Esophagus (tissue), 2 donors: Measurements from ENCODE around the gene GXYLT2. TPM values are rescaled to one million over a fixed set of nuclear protein-coding genes. Genes with fewer than 3 reads are reported as not detected.

Experiments
- H3K27ac ChIP-seq, 2 donors: one replicate each; pipeline ENCODE4 v1.5.1; 2013; ENCODE audit warnings: low read depth in 2 of 2, mild to moderate bottlenecking in 2 of 2, inconsistent platforms in 1 of 2, low read length in 1 of 2, moderate library complexity in 1 of 2
- H3K27me3 ChIP-seq, 2 donors: one replicate each; pipeline ENCODE4 v1.6.1; 2013; ENCODE audit warnings: low read length in 2 of 2, control low read depth in 1 of 2, mild to moderate bottlenecking in 1 of 2; ENCODE audit not compliant: insufficient read depth in 2 of 2, control insufficient read depth in 1 of 2
- H3K36me3 ChIP-seq, 2 donors: one replicate each; pipeline ENCODE4 v1.6.1; 2013; ENCODE audit warnings: low read length in 1 of 2; ENCODE audit not compliant: control insufficient read depth in 2 of 2, insufficient read depth in 2 of 2
- H3K4me1 ChIP-seq, 2 donors: one replicate each; pipeline ENCODE4 v1.6.1; 2013; ENCODE audit warnings: low read length in 1 of 2; ENCODE audit not compliant: control insufficient read depth in 2 of 2, insufficient read depth in 2 of 2
- H3K4me3 ChIP-seq, 2 donors: one replicate each; pipeline ENCODE4 v1.5.1; 2013; ENCODE audit warnings: low read length in 2 of 2, mild to moderate bottlenecking in 2 of 2, low read depth in 1 of 2, moderate library complexity in 1 of 2
- H3K9me3 ChIP-seq, 2 donors: one replicate each; pipeline ENCODE4 v1.6.1; 2013; ENCODE audit warnings: mild to moderate bottlenecking in 2 of 2, low read depth in 1 of 2, low read length in 1 of 2, moderate library complexity in 1 of 2; ENCODE audit not compliant: control insufficient read depth in 2 of 2, insufficient read depth in 1 of 2
- WGBS, 2 donors: extraction: QIAGEN DNeasy Blood & Tissue Kit; methylation state at CpG; one replicate each; pipeline ENCODE4 v1.1.7; 2013; 5-methylcytosine and 5-hydroxymethylcytosine counted together
- polyA plus RNA-seq, 2 donors: library from polyadenylated mRNA; stranded (reverse); fragments of 200-250 nt; gene quantifications; one replicate each; pipeline ENCODE4 v1.2.3, GENCODE V29; 2013
- donor health status: healthy with polysubstance abuse.
- donor health status: Bipolar disorder and iron deficiency.

GXYLT2 gene
- polyA plus RNA-seq, 2 donors, result 0.24 to 0.37 TPM

- 87 to 91% methylated on average over 6 of the region's 6 CpGs for WGBS, 2 donors
- peaks cover 0 to 3% of the 10 kb centered on the region in 2 donors for H3K27me3 ChIP-seq
- no peaks in the 10 kb centered on the region for H3K36me3 ChIP-seq
- H3K4me1 ChIP-seq, result peaks cover 0 to 4% of the 10 kb centered on the region in 2 donors
- H3K9me3 ChIP-seq, result no peaks in the 10 kb centered on the region
- H3K4me3 ChIP-seq, result no peak overlapping the region
- H3K27ac ChIP-seq, result no peak overlapping the region
Observed at GRCh38 chr3:72906154-72906553, 18.3 kb downstream of the GXYLT2 start.

GRCh38 chr3:72907131-72907711 is 19.4 kb downstream of the GXYLT2 start:
- 31 to 51% methylated on average over 4 of the region's 4 CpGs for WGBS, 2 donors
- Histone ChIP-seq H3K36me3 (no peaks in the 10 kb centered on the region), H3K27me3 (peaks cover 0 to 3% of the 10 kb centered on the region in 2 donors), H3K27ac (peak overlapping the region in 1 of 2 donors; percentile 29), H3K9me3 (no peaks in the 10 kb centered on the region), H3K4me1 (peaks cover 0 to 4% of the 10 kb centered on the region in 2 donors), H3K4me3 (no peak overlapping the region)

- no peaks in the 10 kb centered on the region for H3K9me3 ChIP-seq
- peaks cover 0 to 3% of the 10 kb centered on the region in 2 donors for H3K27me3 ChIP-seq
- peaks cover 0 to 4% of the 10 kb centered on the region in 2 donors for H3K4me1 ChIP-seq
- H3K27ac ChIP-seq, result peak overlapping the region in 1 of 2 donors; percentile 67
- WGBS, 2 donors, result 37 to 51% methylated on average over 14 of the region's 14 CpGs
- no peaks in the 10 kb centered on the region for H3K36me3 ChIP-seq
- no peak overlapping the region for H3K4me3 ChIP-seq
Observed at GRCh38 chr3:72907731-72908620, 20.1 kb downstream of the GXYLT2 start.

- H3K27ac ChIP-seq, result no peak overlapping the region
- H3K27me3 ChIP-seq, result no peaks in the 10 kb centered on the region
- H3K9me3 ChIP-seq, result no peaks in the 10 kb centered on the region
- H3K4me1 ChIP-seq, result peaks cover 0 to 4% of the 10 kb centered on the region in 2 donors
- no peaks in the 10 kb centered on the region for H3K36me3 ChIP-seq
- 84 to 95% methylated on average over 3 of the region's 3 CpGs for WGBS, 2 donors
- no peak overlapping the region for H3K4me3 ChIP-seq
Observed at GRCh38 chr3:72909591-72909990, 21.7 kb downstream of the GXYLT2 start.

GRCh38 chr3:72912532-72912931 is 24.7 kb downstream of the GXYLT2 start:
- Histone ChIP-seq H3K4me3 (no peak overlapping the region), H3K9me3 (no peaks in the 10 kb centered on the region), H3K27me3 (no peaks in the 10 kb centered on the region), H3K4me1 (peaks cover 0 to 4% of the 10 kb centered on the region in 2 donors), H3K27ac (no peak overlapping the region), H3K36me3 (no peaks in the 10 kb centered on the region)
- 62 to 66% methylated on average over 2 of the region's 2 CpGs for WGBS, 2 donors

DNA sequence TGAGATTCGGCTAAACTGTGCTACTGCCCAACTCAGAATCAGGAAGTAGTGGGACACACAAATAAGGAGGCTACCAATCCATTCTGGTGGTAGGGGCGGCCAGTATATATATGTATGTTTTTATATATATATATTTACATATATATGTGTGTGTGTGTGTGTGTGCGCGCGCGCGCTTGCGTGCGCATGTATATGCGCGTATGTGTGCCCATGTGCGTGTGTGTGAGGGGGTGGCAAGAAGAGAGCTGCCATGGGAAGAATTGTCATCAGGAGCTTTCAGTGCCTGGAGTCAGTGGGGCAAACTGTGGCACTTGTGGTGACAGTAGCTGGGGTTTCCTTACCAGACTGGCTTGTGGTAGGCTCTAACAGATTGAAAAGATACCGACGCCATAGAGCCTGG is 26.5 kb downstream of the GXYLT2 start:
- Histone ChIP-seq H3K36me3 (no peaks in the 10 kb centered on the region), H3K4me1 (no peaks in the 10 kb centered on the region), H3K27ac (no peak overlapping the region), H3K9me3 (no peaks in the 10 kb centered on the region), H3K27me3 (no peaks in the 10 kb centered on the region), H3K4me3 (no peak overlapping the region)
- WGBS, 2 donors, result 94 to 98% methylated on average over 14 of the region's 14 CpGs

DNA sequence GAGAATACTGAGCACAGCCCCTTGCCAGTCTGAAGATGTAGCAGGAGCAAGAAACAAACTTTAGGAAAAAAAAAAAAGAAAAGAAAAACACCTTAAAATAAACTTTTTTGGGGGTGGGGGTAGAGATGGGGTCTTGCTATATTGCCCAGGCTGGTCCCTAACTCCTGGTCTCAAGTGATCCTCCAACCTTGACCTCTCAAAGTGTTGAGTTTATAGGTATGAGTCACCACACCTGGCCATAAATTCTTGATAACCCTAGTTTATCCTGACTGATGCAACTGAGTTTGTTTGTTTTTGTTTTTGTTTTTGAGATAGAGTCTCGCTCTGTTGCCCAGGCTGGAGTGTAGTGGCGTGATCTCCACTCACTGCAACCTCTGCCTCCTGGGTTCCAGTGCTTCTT is 28.4 kb downstream of the GXYLT2 start:
- Histone ChIP-seq H3K4me1 (no peaks in the 10 kb centered on the region), H3K36me3 (no peaks in the 10 kb centered on the region), H3K27me3 (no peaks in the 10 kb centered on the region), H3K9me3 (no peaks in the 10 kb centered on the region), H3K4me3 (no peak overlapping the region), H3K27ac (no peak overlapping the region)
- WGBS, 2 donors, result 68 to 92% methylated on average over 2 of the region's 2 CpGs

GRCh38 chr3:72919520-72919919 is 31.7 kb downstream of the GXYLT2 start:
- H3K9me3 ChIP-seq, result no peaks in the 10 kb centered on the region
- 91 to 95% methylated on average over 8 of the region's 8 CpGs for WGBS, 2 donors
- no peak overlapping the region for H3K4me3 ChIP-seq
- no peaks in the 10 kb centered on the region for H3K4me1 ChIP-seq
- H3K27me3 ChIP-seq, result no peaks in the 10 kb centered on the region
- no peaks in the 10 kb centered on the region for H3K36me3 ChIP-seq
- no peak overlapping the region for H3K27ac ChIP-seq

DNA sequence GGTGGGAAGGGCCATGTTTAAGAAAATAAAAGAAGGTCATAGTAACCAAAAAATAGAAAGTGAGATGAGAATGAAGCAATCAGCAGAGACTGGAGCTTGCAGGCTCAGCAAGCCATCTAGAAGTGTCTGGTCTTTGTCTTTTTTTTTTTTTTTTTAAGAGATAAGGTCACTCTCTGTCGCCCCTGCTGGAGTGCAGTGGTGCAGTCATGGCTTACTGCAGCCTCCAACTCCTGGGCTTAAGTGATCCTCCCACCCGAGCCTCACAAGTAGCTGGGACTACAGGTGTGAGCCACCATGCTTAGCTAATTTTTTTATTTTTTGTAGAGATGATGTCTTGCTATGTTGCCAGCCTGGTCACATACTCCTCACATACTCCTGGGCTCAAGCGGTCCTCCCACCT is 36.2 kb downstream of the GXYLT2 start:
- H3K36me3 ChIP-seq, result no peaks in the 10 kb centered on the region
- H3K27ac ChIP-seq, result no peak overlapping the region
- no peaks in the 10 kb centered on the region for H3K27me3 ChIP-seq
- H3K4me1 ChIP-seq, result no peaks in the 10 kb centered on the region
- H3K4me3 ChIP-seq, result no peak overlapping the region
- WGBS, 2 donors, result 90 to 91% methylated on average over 3 of the region's 3 CpGs
- H3K9me3 ChIP-seq, result peaks cover 0 to 2% of the 10 kb centered on the region in 2 donors
